GM12892 (cell line): ENCODE measurements around the gene ACOT8.

Experiments used
- POLR2A ChIP-seq: IDR thresholded peaks from 2 replicates; pipeline ENCODE4 v1.6.1; 2011; ENCODE audit warnings: low read depth, low read length, control low read depth
- POLR2AphosphoS5 ChIP-seq: IDR thresholded peaks from 2 replicates; pipeline ENCODE4 v1.6.1; 2011; ENCODE audit warnings: low read depth, low read length, control low read depth
- TAF1 ChIP-seq: IDR thresholded peaks from 2 replicates; pipeline ENCODE4 v1.6.1; 2011; ENCODE audit warnings: low read depth, mild to moderate bottlenecking, control low read depth, low read length, borderline replicate concordance

- TF ChIP-seq POLR2AphosphoS5 = no peak
- TF ChIP-seq POLR2A = no peak
- TF ChIP-seq TAF1 = no peak
Observed at GRCh38 chr20:45893831-45894230, 36.6 kb upstream of the ACOT8 start.
